NCI-H2171 (cell line): ENCODE measurements around the gene ADI1.
"Not testable (repeated sequence)": the region's sequence is repeated elsewhere in the genome, so short reads cannot be mapped to it uniquely, and the experiment has no call there.

Experiments
- DNase-seq: peaks from one replicate; lab custom pipeline; 2025; lab: John Stamatoyannopoulos, UW

Gene ADI1

GRCh38 chr2:3493615-3494007, 25.7 kb downstream of the ADI1 start:
- DNase-seq: no peak

- no peak for DNase-seq
Observed at GRCh38 chr2:3492951-3493614, 26.2 kb downstream of the ADI1 start.

GRCh38 chr2:3492475-3492787, 26.9 kb downstream of the ADI1 start:
- not testable (repeated sequence) for DNase-seq

- DNase-seq: no peak
Observed at GRCh38 chr2:3491716-3492474, 27.4 kb downstream of the ADI1 start.

GRCh38 chr2:3491306-3491705, 28.0 kb downstream of the ADI1 start:
- DNase-seq: no peak

- peak; percentile 39 for DNase-seq
Observed at GRCh38 chr2:3490191-3491170, 28.9 kb downstream of the ADI1 start.

- DNase-seq: no peak
Observed at GRCh38 chr2:3489764-3490115, 29.6 kb downstream of the ADI1 start.

- DNase-seq: no peak
Observed at GRCh38 chr2:3488855-3489763, 30.2 kb downstream of the ADI1 start.

GRCh38 chr2:3488061-3488531, 31.2 kb downstream of the ADI1 start:
- DNase-seq: no peak

- no peak for DNase-seq
Observed at GRCh38 chr2:3487432-3487831, 31.9 kb downstream of the ADI1 start.

GRCh38 chr2:3487028-3487425, 32.3 kb downstream of the ADI1 start:
- DNase-seq: no peak

GRCh38 chr2:3486047-3487027, 33.0 kb downstream of the ADI1 start:
- DNase-seq: no peak

GRCh38 chr2:3485166-3485565, 34.2 kb downstream of the ADI1 start:
- no peak for DNase-seq

- DNase-seq: no peak
Observed at GRCh38 chr2:3483986-3484960, 35.1 kb downstream of the ADI1 start.

GRCh38 chr2:3483227-3483985, 35.9 kb downstream of the ADI1 start:
- no peak for DNase-seq

- no peak for DNase-seq
Observed at GRCh38 chr2:3482363-3482821, 36.9 kb downstream of the ADI1 start.

- DNase-seq: no peak
Observed at GRCh38 chr2:3481736-3482362, 37.5 kb downstream of the ADI1 start.

- DNase-seq: no peak
Observed at GRCh38 chr2:3481011-3481400, 38.3 kb downstream of the ADI1 start.
